Omental fat pad (tissue), 4 donors: ENCODE measurements around the gene RASAL2. TPM values are rescaled to one million over a fixed set of nuclear protein-coding genes. Genes with fewer than 3 reads are reported as not detected.

Experiments used
- ATAC-seq: fragments of 150-250 bp; one replicate; pipeline ENCODE4 v1.9.1; 2016; ENCODE audit warnings: mild to moderate bottlenecking, moderate library complexity; ENCODE audit not compliant: low FRiP score
- DNase-seq: peaks from one replicate; pipeline ENCODE4 v3.0.0-alpha.2; 2019; ENCODE audit warnings: low spot score
- CTCF ChIP-seq, 3 donors: fragments of 450-650 bp; IDR thresholded peaks; one replicate each; pipeline ENCODE4 v1.5.1; 2016 to 2017; ENCODE audit warnings: antibody characterized with exemption in 3 of 3, mild to moderate bottlenecking in 3 of 3, moderate library complexity in 2 of 3
- total RNA-seq, 4 donors: library from RNA; depleted of rRNA; stranded (reverse); fragments of >200 nt; gene quantifications; one replicate each; pipeline ENCODE4 v1.1.0, GENCODE V29; 2016

The RASAL2 gene
- total RNA-seq, 4 donors from 2014 or later: 13.5 to 52.3 (median 30.9) TPM

GRCh38 chr1:178071811-178072210 is 22.1 kb upstream of the RASAL2 start:
- TF ChIP-seq CTCF (IDR thresholded peaks at IDR 0.05): no peak
- DNase-seq (no peak), ATAC-seq (no peak)

- no peak for ATAC-seq
- no peak for DNase-seq
- TF ChIP-seq CTCF (IDR thresholded peaks at IDR 0.05): no peak
These were observed 21.6 kb upstream of the RASAL2 start for GRCh38 chr1:178072326-178072725.

GRCh38 chr1:178075333-178075732 is 18.6 kb upstream of the RASAL2 start:
- DNase-seq (no peak), ATAC-seq (no peak)
- no peak for TF ChIP-seq CTCF (IDR thresholded peaks at IDR 0.05)

- DNase-seq: no peak
- TF ChIP-seq CTCF (IDR thresholded peaks at IDR 0.05): no peak
- no peak for ATAC-seq
These were observed 17.3 kb upstream of the RASAL2 start for GRCh38 chr1:178076607-178077006.

- DNase-seq (no peak), ATAC-seq (no peak)
- TF ChIP-seq CTCF (IDR thresholded peaks at IDR 0.05): no peak
These were observed 16.0 kb upstream of the RASAL2 start for GRCh38 chr1:178077917-178078316.

- TF ChIP-seq CTCF (IDR thresholded peaks at IDR 0.05): no peak
- no peak for ATAC-seq
- no peak for DNase-seq
These were observed 7.6 kb upstream of the RASAL2 start for GRCh38 chr1:178086294-178086693.

- TF ChIP-seq CTCF (IDR thresholded peaks at IDR 0.05): no peak
- ATAC-seq: peak; percentile 37
- DNase-seq: no peak
These were observed 7.1 kb upstream of the RASAL2 start for GRCh38 chr1:178086766-178087165.
